Measurements from ENCODE around the gene SPHK2. TPM values are rescaled to one million over a fixed set of nuclear protein-coding genes. Genes with fewer than 3 reads are reported as not detected.

SPHK2 gene
- total and polyA plus RNA-seq, 2 of the 8 experiments (the other 6 are each of a cell fraction or from before 2014, with no cell fraction given) = 43.9 to 60.9 TPM

DNA sequence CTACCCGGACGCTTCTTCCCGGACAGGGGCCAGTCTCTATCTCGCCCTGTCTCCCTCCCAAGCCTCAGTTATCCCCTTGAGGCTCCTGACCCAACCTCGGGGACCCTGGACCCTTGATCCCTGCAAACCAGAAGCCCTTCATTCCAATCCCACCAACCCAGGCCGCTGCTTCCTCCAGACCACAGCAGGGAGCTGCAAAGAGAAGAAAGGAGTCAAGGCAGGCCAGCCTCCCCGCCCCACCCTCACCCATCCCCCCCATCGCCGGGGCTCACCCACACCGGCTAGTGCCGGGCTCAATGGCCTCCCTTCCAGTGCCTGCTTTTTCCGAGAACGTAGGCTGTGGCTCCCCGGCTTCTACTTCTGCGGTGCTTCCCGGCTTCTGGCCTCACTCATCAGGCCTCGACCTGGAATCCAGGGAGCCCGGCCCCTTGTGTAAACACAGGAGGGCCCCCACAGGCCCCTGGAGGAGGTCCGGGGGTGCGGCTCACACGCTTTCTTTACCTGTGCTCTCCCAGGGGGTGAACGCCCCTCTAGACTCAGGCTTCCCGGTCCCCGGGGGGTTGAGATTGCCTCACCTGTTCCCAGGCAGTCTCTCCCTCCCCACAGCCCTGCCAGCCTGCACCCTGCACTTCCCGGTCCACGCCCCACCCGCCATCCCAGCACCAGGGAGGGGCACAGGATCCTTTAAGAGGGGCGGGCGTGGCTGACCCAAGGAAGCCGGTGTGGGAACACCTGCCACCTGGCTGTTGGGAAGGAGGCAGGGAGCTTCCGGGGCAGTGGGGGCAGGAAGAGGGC lies 4.7 kb upstream of the SPHK2 start, which contains the start of gene FAM83E:
TSS of gene FAM83E (minus strand) at position 641 of the 795 bp plus-strand sequence. CDS start 1,704 bp downstream, outside the sequence.
- Histone ChIP-seq H4K91ac (replicated peaks; ENCODE audit: insufficient read length, low read length) (peak within 1 kb of the TSS; percentile 68), H3K23ac (ENCODE audit: insufficient read length) (no peak within 1 kb of the TSS), H4K8ac (ENCODE audit: extremely low read depth, insufficient read depth, low read length) (peak within 1 kb of the TSS; percentile 86), H2AFZ (ENCODE audit: low read length) (no peak within 1 kb of the TSS), H2BK15ac (ENCODE audit: low read length) (no peak within 1 kb of the TSS), H2BK5ac (ENCODE audit: low read depth, low read length) (peak within 1 kb of the TSS; percentile 88), H4K5ac (ENCODE audit: insufficient read length, low read depth, low read length) (peak within 1 kb of the TSS; percentile 58), H3K23me2 (ENCODE audit: low read depth, low read length) (peaks cover 4% of the 10 kb centered on the region; the same call in 1 of the 2 replicates), H2BK12ac (ENCODE audit: low read depth, low read length) (peak within 1 kb of the TSS; percentile 90; the same call in 1 of the 2 replicates), H3K4me2 (ENCODE audit: insufficient read depth in 1 of 2, low read depth in 2 of 2, low read length in 2 of 2) (peak within 1 kb of the TSS; percentile 58 to 66), H3K4me3 (ENCODE audit: extremely low read depth in 1 of 4, insufficient read depth in 2 of 4, low read depth in 3 of 4, low read length in 4 of 4) (peak within 1 kb of the TSS; percentile 4 to 50 (median 21); a peak in 6 of 8 replicates), H2BK20ac (ENCODE audit: low read length) (no peak within 1 kb of the TSS), H3K9ac (replicated peaks in 1 of 4; ENCODE audit: extremely low read depth in 1 of 4, low read depth in 3 of 4, low read length in 3 of 4) (peak within 1 kb of the TSS in 3 of 4 experiments; percentile 26 to 50 (median 40); a peak in 6 of 7 replicates), H3K9me3 (ENCODE audit: insufficient read depth in 2 of 2, low read depth in 1 of 2, low read length in 1 of 2) (no peaks in the 10 kb centered on the region), H3K4ac (replicated peaks; ENCODE audit: insufficient read length, low read depth, low read length) (no peak within 1 kb of the TSS), H3K18ac (ENCODE audit: extremely low read depth, low read length) (peak within 1 kb of the TSS; percentile 90), H3K14ac (ENCODE audit: insufficient read length) (no peak within 1 kb of the TSS), H2AK5ac (ENCODE audit: low read depth, low read length) (peak within 1 kb of the TSS; percentile 54; the same call in 1 of the 2 replicates), H3K4me1 (replicated peaks in 1 of 4; ENCODE audit: control insufficient read depth in 3 of 4, insufficient read depth in 4 of 4, low read length in 3 of 4) (peaks cover 0 to 45% (median 35%) of the 10 kb centered on the region in 4 experiments; a peak in 6 of 7 replicates), H3K79me2 (ENCODE audit: control insufficient read depth in 1 of 2, insufficient read depth in 2 of 2, low read length in 2 of 2) (peaks cover 20 to 29% of the 10 kb centered on the region in 2 experiments), H3K27ac (ENCODE audit: low read depth, low read length) (peak within 1 kb of the TSS; percentile 80), H3K27me3 (replicated peaks in 1 of 4; ENCODE audit: control insufficient read depth in 3 of 4, extremely low read depth in 1 of 4, insufficient read depth in 3 of 4, low read length in 3 of 4) (no peaks in the 10 kb centered on the region), H3K36me3 (ENCODE audit: control insufficient read depth in 2 of 4, insufficient read depth in 4 of 4, low read length in 3 of 4) (peaks cover 17 to 32% (median 21%) of the 10 kb centered on the region in 4 experiments), H4K20me1 (replicated peaks in 1 of 2; ENCODE audit: control insufficient read depth in 1 of 2, insufficient read depth in 2 of 2, low read length in 2 of 2) (peaks cover 25 to 39% of the 10 kb centered on the region in 2 experiments), H3K79me1 (ENCODE audit: low read depth, low read length) (peaks cover 4% of the 10 kb centered on the region; the same call in 1 of the 2 replicates), H2BK120ac (replicated peaks; ENCODE audit: low read depth, low read length) (no peak within 1 kb of the TSS), H3K56ac (replicated peaks; ENCODE audit: insufficient read length, low read depth, low read length) (peak within 1 kb of the TSS; percentile 35)
- CTCF ChIA-PET (ENCODE audit: partially characterized antibody) = interaction anchor here (0.6 to 7.2 kb wide), 4 partner anchors 8 to 232 kb away, joined by 3 to 37 read pairs (median 5); partner anchors contain the start of gene SPACA4
- WGBS, 2 experiments (ENCODE audit: extremely low coverage in 1 of 2, insufficient coverage in 1 of 2, insufficient read length in 1 of 2, insufficient replicate concordance in 2 of 2, low coverage in 1 of 2, low lambda C conversion rate in 2 of 2, missing lambda C conversion rate in 1 of 2) = 22% methylated on average over 30 of the region's 31 CpGs; no CpG with 5 or more reads in 1 of the 2 experiments
- POLR2A ChIA-PET (ENCODE audit: partially characterized antibody) = interaction anchor here (0.5 to 30.9 kb wide), 31 partner anchors 2 to 319 kb away, joined by 3 to 788 read pairs (median 4); partner anchors contain the start of genes CA11, DBP, DHDH and FAM83E
- FAIRE-seq = no peak
- DNase-seq (ENCODE audit: low read depth in 1 of 2, low spot score in 2 of 2) = peak in 1 of 2 experiments; percentile 86
- TF ChIP-seq RAD21 (IDR thresholded peaks at IDR 0.05 in 1 of 2, conservative IDR thresholded peaks at IDR 0.05 in 1 of 2; ENCODE audit: low read depth in 2 of 2, low read length in 2 of 2) (peak in 1 of 2 experiments; percentile 0; a peak in 1 of 4 replicates), ZNF274 (IDR thresholded peaks at IDR 0.05; ENCODE audit: borderline replicate concordance, extremely low read depth, low read length) (no peak), TBP (IDR thresholded peaks at IDR 0.05; ENCODE audit: low read depth, low read length) (peak; percentile 27; the same call in 1 of the 2 replicates), KDM1A (IDR thresholded peaks at IDR 0.05; ENCODE audit: borderline replicate concordance, low read length) (no peak), SP1 (IDR thresholded peaks at IDR 0.05; ENCODE audit: low read depth, low read length) (peak; percentile 85), EP300 (IDR thresholded peaks at IDR 0.05; ENCODE audit: borderline replicate concordance in 1 of 2, low read depth in 2 of 2, low read length in 2 of 2) (peak in 1 of 2 experiments; percentile 54; a peak in 1 of 3 replicates), JUND (IDR thresholded peaks at IDR 0.05; ENCODE audit: low read length) (no peak), CBX5 (IDR thresholded peaks at IDR 0.05; ENCODE audit: low read depth, low read length) (no peak), POU5F1 (IDR thresholded peaks at IDR 0.05; ENCODE audit: low read depth, low read length) (no peak), POLR2AphosphoS5 (IDR thresholded peaks at IDR 0.05; ENCODE audit: low read depth, low read length) (peak; percentile 88), BACH1 (IDR thresholded peaks at IDR 0.05; ENCODE audit: low read length) (0 out of 2 replicates have a peak, but pooled peaks have one; percentile 3)

Data from H1 (cell line).